GM18909 (cell line): Measurements from ENCODE around the gene BEND7.
"Not testable (repeated sequence)": the region's sequence is repeated elsewhere in the genome, so short reads cannot be mapped to it uniquely, and the experiment has no call there.

Experiments used
- ATAC-seq: cut with Tn5 transposase; IDR thresholded peaks from one replicate; pipeline ENCODE4 v1.9.1; 2021; ENCODE audit warnings: mild to moderate bottlenecking; ENCODE audit not compliant: unreplicated experiment, poor library complexity

Gene BEND7

DNA sequence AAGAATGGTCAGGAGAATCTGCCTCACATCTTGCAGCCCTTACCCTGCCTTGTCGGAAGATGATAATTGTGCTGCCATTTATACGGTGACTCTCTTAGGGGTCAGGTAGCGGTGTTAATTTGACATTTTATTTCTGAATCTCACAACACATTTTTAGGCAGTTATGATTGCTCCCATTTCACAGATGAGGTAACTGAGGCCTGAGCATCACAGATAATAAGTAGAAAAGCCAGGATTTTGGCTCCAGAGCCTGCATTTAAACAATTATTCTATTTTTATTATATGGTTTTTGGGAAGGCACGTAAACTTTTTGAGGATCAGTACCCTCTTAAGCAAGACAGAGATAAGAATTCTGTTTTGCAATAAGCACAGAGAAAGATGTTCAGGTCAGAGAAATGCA, 103.4 kb downstream of the BEND7 start:
- ATAC-seq = no peak

DNA sequence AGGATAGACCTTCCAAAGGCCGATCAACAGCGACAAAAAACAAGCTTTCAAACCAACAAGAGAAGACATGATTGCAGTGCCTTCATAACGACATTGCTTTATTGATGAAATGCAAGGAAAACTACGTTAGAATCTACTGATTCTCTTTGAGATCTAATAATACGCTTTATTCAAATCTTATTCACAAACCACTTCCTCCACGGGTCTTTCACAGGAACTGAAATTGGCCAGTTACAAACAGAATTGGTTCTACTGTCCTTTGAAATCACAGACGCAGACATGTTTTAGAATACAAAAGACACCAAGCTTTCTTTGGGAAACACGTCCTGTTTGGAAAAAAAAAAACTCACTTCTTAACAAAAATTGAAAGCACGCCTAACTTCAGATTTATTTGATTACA, 106.0 kb downstream of the BEND7 start:
- ATAC-seq = no peak

DNA sequence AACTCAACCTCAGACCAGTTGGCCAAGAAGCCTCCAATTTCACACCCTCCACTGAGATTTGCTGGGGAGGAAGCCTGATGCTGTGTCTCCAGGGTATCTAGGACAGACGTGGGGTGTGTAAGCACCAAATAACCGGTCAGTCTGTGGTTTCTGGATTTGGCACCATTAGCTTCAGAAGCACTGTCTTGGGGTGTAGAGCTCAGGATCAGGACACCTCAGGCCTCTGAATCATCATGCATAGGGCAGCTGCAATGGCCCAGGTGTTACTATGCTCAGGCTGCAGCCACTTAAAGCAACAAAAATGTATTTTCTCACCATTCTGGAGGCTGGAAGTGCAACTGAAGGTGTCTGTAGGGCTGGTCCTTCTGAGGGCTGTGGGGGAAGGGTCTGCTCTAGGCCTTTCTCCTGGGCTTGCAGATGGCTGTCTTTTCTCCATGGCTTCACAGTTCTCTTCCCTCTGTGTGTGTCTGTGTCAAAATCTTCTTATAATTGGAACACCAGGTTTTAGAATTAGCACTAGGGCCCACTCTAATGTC, 107.4 kb downstream of the BEND7 start:
- no peak for ATAC-seq

DNA sequence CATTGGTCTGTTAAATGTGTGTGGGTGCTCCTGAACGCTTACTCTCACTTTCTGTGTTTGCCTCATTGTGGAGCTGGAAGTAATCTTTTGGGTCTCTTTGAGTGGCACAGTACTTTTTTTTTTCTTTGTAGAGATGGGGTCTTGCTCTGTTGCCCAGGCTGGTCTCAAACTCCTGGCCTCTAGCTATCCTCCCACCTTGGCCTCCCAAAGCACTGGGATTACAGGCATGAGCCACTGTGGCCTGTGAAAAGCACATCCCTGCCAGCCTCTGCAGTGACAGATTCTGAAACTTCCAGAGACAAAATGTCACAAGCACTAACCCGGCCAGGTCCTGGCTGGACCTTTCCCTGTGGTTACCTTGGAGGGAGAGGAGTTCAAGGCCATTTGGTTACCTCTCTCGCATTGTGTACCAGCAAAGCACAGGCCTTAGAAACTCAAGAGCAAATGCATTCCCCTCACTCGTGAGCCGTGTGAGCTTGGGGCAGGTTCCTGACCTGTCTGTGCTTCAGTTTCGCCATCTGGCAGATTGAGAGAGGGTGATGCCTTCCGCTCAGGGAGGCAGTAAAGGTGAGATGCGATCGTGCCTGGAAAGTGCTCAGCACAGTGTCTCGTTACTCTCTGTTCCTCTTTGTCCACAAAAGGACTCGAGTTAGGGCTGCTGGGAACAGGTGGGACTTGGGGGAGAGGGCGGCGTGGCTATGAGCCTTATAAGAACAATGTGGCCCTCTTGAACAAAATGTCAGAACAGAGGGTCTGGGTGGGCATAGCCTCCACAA, 108.1 kb downstream of the BEND7 start:
- no peak for ATAC-seq

DNA sequence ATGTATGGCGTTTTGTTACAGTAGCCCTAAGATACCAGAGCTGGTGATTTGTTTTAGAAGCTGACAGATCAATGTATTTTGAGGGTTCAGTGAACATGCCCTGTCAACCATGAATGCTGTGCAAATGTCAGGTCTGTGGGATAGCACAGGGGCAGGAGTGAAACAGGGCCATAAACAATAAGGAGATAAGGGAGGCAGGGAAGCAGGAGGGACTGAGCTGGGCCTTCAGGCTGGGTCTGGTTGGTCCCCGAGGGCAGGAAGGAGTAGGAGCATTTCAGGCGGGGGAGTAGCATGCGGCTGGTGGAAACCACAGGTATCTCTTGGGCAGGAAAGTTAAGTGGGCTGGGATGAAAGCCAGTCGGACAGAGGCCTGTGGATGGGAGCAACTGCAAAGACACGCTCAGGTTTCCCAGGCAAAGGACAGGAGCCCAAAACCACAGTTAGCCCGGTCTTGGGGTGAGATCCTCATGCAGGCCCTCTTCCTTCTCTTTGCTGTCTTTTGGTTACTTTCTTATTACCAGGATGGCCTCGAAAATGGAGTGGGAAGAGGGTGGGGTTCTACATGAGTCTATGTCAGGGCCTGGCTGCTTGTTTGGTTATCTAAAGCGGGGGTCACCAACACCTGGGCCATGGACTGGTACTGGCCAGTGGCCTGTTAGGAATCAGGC, 111.2 kb downstream of the BEND7 start:
- ATAC-seq = no peak

DNA sequence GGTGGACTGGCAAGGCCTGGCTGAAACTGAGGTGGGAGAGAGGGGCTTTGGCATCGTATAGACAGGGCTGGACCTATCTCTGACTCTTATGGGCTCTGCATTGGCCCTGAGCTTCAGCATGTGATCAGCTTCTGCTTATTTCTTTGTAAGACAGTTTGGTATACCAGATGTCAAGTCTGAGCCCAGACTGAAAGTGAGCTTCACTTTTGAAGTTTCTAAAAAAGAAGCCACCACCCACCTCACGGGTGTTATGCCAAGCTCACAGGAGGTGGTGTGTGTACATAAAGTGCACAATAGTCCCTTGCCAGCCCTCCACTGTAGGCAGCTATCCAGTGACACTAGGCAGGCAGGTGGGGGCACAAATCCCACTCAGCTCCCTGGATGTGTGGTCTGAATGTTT, 112.1 kb downstream of the BEND7 start:
- no peak for ATAC-seq

DNA sequence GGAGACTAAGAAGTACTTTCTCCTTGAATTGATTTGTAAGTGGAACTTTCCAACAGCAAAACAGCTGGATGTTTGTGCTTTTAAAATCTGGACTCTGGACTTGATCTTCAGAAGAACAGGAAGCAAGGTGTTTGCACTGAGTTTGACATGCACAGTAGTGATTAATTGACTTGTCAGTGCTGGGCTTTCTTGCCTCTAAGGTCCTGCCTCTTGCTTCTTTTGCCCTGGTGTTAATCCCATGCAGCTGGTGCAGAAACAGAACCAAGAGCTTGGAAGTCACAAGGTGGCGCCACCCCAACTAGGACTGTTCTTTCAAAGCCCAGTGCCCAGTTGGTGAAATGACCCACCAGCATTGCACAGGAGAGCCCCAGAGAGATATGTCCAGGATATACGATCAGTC, 114.0 kb downstream of the BEND7 start:
- ATAC-seq = no peak

DNA sequence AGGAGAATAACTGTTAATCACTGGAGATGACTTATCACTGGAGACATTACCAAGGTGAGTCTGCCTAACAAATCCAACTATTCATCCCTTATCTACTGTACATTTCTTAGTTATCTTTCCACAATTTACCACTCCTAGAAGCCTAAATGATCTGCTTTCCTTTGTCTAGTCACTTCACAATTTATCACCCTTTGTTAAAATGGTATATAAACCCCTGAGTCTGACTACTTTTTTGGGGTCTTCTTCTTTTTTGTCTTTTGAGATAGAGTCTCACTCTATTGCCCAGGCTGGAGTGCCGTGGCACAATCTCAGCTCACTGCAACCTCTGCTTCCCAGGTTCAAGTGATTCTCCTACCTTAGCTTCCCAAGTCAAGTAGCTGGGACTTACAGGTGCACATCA, 114.7 kb downstream of the BEND7 start:
- no peak for ATAC-seq

DNA sequence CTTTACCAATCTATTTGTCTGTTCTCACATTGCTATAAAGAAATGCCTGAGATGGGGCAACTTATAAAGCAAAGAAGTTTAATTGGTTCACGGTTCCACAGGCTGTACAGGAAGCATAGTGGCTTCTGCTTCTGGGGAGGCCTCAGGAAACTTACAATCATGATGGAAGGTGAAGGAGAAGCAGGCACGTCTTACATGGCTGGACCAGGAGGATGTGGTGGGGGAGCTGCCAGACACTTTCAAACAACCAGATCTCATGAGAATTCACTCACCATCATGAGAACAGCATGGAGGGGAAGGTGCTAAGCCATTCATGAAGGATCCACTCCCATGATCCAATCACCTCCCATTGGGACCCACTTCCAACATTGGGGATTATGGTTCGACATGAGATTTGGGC, 115.9 kb downstream of the BEND7 start:
- no peak for ATAC-seq

DNA sequence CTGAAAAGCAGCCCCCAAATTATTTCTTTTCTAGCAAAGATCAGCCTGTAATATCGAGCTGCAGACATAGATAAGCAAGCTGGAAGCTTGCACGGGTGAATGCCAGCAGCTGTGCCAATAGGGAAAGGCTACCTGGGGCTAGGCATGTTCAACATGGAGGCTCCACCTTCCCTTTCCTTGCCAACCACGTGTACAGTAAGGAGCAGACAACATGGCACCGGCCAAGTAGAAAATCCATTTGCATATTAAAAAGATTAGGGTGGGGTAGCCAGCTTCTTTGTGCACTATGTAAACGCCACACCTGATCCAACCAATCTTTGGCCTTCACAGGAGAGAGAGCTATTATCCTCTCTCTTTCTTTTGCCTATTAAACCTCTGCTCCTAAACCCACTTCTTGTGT, 124.0 kb downstream of the BEND7 start:
- ATAC-seq = no peak

DNA sequence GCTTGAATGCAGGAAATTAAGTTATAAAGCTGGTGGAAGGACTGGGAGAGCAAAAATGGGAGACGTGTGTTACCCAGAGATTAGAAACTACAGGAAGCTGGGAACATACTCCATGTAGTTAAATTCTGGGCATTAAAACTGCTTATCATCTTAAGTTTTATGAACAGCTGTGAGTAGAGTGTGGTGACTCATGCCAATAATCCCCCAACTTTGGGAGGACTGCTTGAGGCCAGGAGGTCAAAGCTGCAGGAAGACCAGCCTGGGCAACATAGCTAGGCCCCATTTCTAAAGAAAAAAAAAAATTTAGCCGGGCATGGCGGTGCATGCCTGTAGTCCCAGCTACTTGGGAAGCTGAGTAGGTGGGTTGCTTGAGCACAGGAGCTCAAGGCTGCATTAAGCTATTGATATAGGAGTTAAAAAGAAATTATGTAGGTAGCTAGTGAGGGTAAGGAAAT, 124.5 kb downstream of the BEND7 start:
- ATAC-seq = no peak

DNA sequence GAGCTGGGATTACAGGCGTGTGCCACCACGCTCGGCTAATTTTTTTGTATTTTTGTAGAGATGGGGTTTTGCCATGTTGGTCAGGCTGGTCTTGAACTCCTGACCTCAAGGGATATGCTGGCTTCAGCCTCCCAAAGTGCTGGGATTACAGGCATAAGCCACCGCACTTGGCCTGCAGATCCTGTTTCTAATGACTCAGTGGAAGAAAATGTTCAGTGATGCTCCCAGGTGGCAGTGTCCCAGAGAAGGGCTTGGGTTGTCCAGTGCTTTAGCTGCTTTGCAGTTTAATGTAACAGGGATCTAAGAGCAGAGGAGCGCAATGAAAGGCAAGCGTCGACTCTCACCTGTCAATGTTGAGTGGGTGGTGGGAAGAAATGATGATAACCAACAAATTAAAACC, 125.4 kb downstream of the BEND7 start:
- ATAC-seq = not testable (repeated sequence)

DNA sequence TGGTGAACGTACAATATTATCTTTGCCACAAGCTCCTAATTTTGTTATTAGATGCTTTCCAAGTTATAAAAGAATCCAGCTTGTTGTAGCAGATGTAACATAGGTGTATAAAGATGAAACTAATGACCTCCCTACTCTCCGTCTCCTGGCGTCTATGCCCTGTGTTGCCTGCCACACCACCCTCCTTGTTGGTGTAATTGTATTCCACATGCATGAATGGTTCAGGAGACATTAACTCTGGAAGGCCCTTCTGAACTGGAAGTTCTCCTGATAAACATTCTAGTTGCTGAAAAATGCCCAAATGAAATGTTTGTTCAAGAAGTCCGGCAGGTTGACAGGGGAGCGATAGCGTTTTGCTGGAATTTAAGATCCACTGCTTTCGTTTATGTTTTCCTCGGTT, 126.8 kb downstream of the BEND7 start:
- ATAC-seq = no peak

DNA sequence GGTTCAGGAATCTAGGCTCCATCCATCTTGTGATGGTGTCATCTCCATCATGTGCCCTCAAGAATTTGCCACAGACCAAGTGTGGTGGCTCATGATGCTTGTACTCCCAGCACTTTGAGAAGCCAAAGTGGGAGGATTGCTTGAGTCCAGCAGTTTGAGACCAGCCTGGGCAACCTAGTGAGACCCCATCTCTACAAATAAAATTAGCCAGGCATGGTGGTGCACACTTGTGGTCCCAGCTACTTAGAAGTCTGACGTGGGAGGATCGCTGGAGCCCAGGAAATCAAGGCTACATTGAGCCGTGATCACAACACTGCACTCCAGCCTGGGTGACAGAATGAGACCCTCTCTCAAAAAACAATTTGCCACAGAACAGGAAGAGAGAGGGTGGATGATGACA, 127.7 kb downstream of the BEND7 start:
- no peak for ATAC-seq

DNA sequence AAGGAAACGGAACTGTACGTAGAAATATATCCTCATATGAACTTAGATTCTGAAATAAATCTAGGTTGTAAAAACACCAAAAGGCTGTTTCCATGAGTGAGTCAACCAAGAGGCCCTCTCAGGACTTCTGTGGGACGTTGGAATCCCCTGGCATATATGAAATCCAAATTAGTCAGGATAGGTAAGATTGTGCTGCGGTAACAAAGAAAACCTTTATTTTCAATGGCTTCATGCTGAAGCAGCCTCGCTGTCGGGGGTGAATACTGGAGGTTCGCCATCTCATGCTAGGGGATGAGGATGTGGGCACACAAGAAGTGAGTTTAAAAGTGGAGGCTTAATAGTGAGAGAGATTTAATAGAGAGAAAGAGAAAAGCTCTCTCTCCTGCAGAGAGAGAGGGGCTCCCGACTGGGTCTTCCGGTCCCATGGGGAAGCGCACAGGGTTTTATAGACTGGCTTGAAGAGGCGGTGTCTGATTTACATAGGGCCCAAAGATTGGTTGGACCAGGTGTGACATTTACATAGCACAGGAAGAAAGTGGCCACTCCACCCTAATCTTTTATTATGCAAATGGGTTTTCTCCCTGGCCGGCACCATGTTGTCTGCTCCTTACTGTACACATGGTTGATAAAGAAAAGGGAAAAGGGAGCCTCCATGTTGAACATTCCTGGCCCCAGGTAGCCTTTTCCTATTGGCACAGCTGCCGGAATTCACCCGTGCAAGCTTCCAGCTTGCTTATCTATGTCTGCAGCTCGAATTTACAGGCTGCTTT, 128.4 kb downstream of the BEND7 start:
- no peak for ATAC-seq

DNA sequence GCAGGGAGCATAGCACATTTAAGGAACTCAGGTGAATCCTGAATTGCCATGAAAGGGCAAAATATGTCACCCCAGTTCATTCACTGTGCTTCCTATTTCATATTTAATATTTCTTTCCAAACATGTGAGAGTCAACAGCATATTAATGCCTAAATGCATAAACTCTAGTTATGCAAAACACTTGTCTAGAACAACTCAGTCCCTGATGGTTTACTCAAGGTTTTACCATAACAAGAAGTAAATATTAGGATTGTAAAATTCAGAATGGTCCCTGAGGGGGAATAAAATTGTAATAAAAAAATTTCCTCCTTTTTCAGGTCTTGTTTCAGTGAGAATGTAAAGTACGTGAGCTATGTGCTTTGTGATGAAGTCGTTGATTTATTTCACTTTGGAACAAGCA, 129.1 kb downstream of the BEND7 start:
- no peak for ATAC-seq

DNA sequence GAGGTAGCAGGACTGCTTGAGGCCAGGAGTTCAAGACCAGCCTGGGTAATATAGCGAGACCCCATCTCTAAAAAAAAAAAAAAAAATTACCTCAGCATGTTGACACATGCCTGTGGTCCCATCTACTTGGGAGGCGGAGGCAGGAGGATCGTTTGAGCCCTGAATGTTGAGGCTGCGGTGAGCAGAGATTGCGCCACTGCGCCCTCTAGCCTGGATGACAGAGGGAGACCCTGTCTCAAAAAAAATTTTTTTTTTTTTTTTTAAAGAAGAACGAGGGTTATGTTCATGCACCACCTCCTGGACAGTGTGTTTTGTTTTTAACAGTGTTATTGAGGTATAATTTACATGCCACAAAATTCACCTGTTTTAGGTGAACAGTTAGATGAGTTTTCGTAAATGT, 129.6 kb downstream of the BEND7 start:
- no peak for ATAC-seq

DNA sequence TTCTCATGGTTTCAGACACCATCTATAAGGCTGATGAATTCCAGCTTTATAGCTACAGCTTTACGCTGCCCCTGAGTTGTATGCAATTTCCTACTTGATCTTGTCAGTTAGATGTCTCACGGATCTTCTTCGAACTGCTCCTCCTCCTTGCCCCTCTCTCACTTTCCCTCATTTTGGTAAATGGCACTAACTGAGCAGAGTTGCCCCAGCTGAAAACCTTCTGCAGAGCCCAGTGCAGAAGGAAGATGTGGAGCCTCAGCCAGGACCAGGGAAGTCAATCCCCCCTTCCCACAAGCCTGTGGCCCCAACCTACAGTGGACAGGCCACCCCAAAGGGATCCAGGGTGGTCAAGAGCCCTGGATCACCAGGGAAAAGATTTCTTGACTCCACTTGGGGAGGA, 131.8 kb downstream of the BEND7 start:
- no peak for ATAC-seq

DNA sequence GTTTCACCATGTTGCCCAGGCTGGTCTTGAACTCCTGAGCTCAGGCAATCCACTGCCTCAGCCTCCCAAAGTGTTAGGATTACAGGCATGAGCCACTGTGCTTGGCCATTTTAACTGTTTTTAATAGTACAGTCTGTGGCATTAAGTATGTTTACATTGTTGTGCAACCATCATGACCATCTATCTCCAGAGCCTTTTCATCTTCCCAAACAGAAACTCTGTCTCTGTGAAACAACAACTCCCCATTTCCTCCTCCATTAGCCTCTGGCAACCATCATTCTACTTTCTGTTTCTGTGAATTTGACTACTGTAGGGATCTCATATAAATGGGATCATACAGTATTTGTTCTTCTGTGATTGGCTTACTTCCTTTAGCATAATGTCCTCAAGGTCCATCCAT, 132.4 kb downstream of the BEND7 start:
- no peak for ATAC-seq

DNA sequence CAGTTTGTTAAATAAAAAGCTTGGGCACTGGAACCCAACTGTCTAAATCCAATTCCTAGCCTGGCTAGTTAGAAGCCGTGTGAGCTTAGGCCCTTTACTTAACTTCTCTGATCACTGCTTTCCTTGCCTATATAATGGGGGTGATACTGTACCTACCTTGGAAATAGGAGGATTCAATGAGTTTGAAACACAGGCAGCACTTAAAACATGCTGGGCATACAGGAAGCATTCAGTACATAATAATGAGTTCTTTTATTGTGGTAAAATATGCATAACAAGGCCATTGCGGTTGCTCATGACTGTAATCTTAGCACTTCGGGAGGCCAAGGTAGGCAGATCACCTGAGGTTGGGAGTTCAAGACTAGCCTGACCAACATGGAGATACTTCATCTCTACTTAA, 133.3 kb downstream of the BEND7 start:
- ATAC-seq = no peak

DNA sequence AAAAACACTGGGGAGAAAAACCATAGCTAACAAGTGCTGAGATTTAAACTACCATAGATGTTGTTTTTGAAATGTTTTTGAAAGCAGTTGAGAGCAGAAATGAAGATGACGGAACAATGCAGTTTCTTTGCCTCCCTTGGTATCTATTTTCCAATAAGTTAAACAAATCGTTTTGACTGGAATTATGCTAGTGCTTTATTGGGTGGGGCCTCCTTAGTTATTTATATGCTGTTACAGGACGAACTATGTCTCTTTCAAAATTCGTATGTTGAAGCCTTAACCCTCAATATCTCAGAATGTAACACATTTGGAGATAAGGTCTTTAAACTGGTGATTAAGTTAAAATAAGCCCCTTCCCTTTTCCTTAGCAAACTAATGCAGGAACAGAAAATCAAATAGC, 135.2 kb downstream of the BEND7 start:
- ATAC-seq = no peak
